Mucosa of rectum (tissue), 2 donors: ENCODE measurements around the gene JMJD6.
"Not testable (repeated sequence)": the region's sequence is repeated elsewhere in the genome, so short reads cannot be mapped to it uniquely, and the experiment has no call there.

ENCODE experiments used
- H3K27ac ChIP-seq, 2 donors: one replicate each; pipeline ENCODE4 v1.7.0; 2013; ENCODE audit warnings: inconsistent platforms in 2 of 2, low read depth in 2 of 2, low read length in 2 of 2
- H3K27me3 ChIP-seq, 2 donors: one replicate each; pipeline ENCODE4 v1.7.0; 2013; ENCODE audit warnings: low read length in 2 of 2; ENCODE audit not compliant: control insufficient read depth in 2 of 2, insufficient read depth in 2 of 2
- H3K36me3 ChIP-seq, 2 donors: one replicate each; pipeline ENCODE4 v1.7.0; 2013; ENCODE audit warnings: low read length in 2 of 2; ENCODE audit not compliant: control insufficient read depth in 2 of 2, insufficient read depth in 2 of 2
- H3K4me1 ChIP-seq, 2 donors: one replicate each; pipeline ENCODE4 v1.7.0; 2013; ENCODE audit warnings: low read length in 2 of 2, mild to moderate bottlenecking in 1 of 2; ENCODE audit not compliant: control insufficient read depth in 2 of 2, insufficient read depth in 2 of 2
- H3K4me3 ChIP-seq, 2 donors: one replicate each; pipeline ENCODE4 v1.7.0; 2013; ENCODE audit warnings: low read length in 2 of 2
- H3K9ac ChIP-seq, 2 donors: one replicate each; pipeline ENCODE4 v1.7.0; 2013; ENCODE audit warnings: low read length in 2 of 2, low read depth in 1 of 2, mild to moderate bottlenecking in 1 of 2
- H3K9me3 ChIP-seq, 2 donors: one replicate each; pipeline ENCODE4 v1.7.0; 2013; ENCODE audit warnings: low read length in 2 of 2; ENCODE audit not compliant: control insufficient read depth in 2 of 2
- donor health status: healthy.
- donor health status: Normal muscosa, but diverticular disease.

JMJD6 gene

DNA sequence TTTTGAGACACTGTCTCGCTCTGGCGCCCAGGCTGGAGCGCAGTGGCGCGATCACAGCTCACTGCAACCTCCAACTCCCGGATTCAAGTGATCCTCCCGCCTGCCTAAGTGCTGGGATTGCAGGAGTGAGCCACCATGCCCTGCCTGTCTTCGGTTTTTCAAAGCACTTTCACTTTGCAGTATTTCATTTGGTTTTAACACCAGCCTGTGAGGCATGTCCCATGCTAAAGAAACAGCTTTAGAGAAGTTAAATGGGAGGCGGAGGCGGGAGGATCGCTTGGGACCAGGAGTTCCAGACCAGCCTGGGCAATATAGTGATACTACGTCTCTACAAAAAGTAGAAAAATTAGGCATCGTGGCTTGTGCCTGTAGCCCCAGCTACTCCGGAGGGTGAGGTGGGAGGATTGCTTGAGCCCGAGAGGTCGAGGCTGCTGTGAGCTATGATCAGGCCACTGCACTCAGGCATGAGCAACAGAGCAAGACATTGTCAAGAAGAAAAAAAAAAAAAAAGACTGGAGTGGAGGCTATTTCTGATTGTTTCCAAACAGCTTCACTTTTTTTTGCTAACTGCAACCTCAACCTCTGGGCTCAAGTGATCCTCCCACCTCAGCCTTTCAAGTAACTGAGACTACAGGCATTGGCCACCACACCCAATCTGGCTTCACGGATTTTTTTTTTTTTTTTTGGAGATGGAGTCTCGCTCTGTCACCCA lies 1.5 kb upstream of the JMJD6 start:
- Histone ChIP-seq H3K36me3 (peaks cover 15 to 24% of the 10 kb centered on the region in 2 donors), H3K27me3 (no peaks in the 10 kb centered on the region), H3K27ac (peak overlapping the region; percentile 100), H3K4me3 (peak overlapping the region; percentile 91 to 92), H3K9ac (peak overlapping the region; percentile 91 to 95), H3K4me1 (peaks cover 24 to 28% of the 10 kb centered on the region in 2 donors), H3K9me3 (no peaks in the 10 kb centered on the region)

DNA sequence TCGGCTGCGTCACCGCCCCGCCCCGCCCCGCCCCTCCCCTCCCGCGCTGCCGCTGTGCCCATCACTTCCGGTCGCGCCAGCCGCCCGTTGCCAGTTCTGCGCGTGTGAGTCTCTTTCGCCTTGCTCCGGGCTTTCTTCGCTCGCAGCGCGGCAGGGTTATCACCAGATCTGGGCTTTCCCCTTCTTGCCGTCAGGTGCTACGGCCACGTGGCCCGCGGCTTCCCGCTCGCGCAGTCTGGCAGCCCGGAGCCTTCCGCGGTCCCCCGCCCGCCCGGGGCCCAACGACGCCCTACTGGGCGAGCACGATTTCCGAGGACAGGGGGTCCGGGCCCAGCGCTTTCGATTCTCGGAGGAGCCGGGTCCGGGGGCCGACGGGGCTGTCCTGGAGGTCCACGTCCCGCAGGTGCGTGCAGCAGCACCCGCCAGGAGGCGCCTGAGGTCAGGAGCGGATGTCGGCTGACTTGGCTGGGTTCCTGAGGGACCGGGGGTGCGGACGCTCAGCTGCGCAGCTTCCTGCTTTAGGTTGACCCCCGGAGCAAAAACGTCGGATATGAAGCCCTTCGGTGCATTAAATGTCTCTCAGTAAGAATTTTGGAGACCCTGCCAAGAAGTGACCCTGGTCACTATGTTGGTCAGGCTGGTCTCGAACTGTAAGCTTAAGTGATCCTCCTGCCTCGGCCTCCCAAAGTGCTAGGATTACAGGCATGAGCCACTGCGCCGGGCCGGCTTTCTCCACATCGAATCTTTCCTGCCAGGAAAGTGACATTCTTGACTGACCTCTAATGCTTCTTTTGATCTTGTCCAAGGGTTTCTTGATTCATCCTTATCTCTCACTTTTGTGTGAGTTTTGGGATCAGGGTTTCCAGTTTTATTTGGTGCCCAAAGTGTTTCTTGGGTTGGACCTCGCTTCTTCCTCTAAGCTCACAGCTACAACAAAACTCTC lies 641 bp upstream of the JMJD6 start, which contains the start of gene METTL23:
TSS of gene METTL23 (plus strand) at position 64 of the 943 bp plus-strand sequence. CDS start 2,872 bp downstream, outside the sequence.
- Histone ChIP-seq H3K9me3 (no peaks in the 10 kb centered on the region), H3K9ac (peak within 1 kb of the TSS; percentile 91 to 99), H3K27ac (peak within 1 kb of the TSS; percentile 100), H3K4me3 (peak within 1 kb of the TSS; percentile 91 to 92), H3K36me3 (peaks cover 17 to 22% of the 10 kb centered on the region in 2 donors), H3K4me1 (peaks cover 24 to 28% of the 10 kb centered on the region in 2 donors), H3K27me3 (no peaks in the 10 kb centered on the region)

DNA sequence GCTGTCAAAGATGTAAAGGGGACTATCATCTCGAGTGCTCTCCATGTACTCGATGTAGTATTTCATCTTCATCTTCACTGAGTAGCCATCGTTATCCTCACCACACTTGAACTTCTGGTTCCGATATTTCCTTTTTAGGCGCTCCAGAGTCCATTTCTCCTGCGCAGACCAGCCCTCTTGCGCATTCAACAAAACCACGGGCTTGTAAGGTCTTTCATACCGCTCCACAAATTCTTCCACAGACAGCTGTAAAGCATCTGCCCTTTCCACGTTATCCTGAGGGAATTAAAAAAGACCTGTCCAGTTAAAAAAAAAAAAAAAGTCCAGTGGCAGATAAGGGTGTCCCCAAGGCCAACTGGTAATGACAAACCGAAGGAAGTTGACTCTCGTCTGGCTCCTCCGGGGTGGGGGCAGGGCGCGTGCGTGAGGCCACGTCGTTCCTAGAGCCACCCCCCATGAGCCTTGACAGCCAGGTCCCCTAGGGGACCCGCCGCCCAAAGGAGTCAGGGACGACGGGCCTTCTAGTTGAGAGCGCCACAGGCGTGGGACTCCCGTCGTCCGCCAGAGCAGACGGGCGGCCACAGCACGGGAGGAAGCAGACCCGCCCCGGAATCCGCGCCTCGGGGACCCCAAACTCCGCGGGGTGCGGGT lies 701 bp downstream of the JMJD6 start:
- peaks cover 24 to 25% of the 10 kb centered on the region in 2 donors for H3K36me3 ChIP-seq
- peak overlapping the region; percentile 91 to 92 for H3K4me3 ChIP-seq
- peaks cover 24 to 28% of the 10 kb centered on the region in 2 donors for H3K4me1 ChIP-seq
- H3K9ac ChIP-seq, result peak overlapping the region; percentile 91 to 99
- peak overlapping the region; percentile 100 for H3K27ac ChIP-seq
- no peaks in the 10 kb centered on the region for H3K9me3 ChIP-seq
- H3K27me3 ChIP-seq, result no peaks in the 10 kb centered on the region

DNA sequence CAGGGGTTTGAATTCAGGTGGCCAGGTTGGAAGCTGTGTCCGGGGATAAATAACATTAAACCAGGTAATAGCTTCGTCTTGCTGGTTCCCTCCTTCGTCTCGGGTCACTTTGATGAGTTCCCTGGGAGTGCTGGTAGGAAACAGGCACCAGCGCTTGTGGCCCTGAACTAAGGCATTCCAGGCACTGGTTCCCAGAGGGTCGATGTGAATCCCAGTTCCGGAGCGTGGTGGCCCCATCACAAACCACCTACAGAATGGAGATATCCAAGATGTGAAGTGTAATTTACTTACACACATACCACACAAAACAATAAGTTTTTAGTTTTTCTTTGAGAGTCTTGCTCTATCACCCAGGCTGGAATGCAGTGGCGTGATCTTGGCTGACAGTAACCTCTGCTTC lies 2.6 kb downstream of the JMJD6 start:
- Histone ChIP-seq H3K36me3 (peaks cover 41 to 42% of the 10 kb centered on the region in 2 donors), H3K4me3 (no peak overlapping the region), H3K4me1 (peaks cover 19 to 23% of the 10 kb centered on the region in 2 donors), H3K9me3 (no peaks in the 10 kb centered on the region), H3K27ac (no peak overlapping the region), H3K9ac (no peak overlapping the region), H3K27me3 (no peaks in the 10 kb centered on the region)

DNA sequence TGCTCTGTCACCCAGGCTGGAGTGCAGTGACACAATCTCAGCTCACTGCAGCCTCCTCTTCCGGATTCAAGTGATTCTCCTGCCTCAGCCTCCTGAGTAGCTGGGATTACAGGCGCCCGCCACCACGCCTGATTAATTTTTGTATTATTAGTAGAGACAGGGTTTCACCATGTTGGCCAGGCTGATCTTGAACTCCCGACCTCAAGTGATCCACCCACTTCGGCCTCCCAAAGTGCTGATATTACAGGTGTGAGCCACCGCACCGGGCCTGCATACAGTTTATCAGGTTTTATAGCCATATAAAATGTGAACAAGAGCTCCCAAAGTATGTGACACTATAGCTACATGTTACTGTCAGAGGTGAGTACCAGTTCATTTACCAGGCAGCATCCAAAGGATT lies 3.4 kb downstream of the JMJD6 start:
- not testable (repeated sequence) for H3K27me3 ChIP-seq, H3K9me3 ChIP-seq, H3K27ac ChIP-seq, H3K4me3 ChIP-seq, H3K9ac ChIP-seq
- Histone ChIP-seq H3K36me3 (peaks cover 49 to 50% of the 10 kb centered on the region in 2 donors), H3K4me1 (peaks cover 17 to 21% of the 10 kb centered on the region in 2 donors)

DNA sequence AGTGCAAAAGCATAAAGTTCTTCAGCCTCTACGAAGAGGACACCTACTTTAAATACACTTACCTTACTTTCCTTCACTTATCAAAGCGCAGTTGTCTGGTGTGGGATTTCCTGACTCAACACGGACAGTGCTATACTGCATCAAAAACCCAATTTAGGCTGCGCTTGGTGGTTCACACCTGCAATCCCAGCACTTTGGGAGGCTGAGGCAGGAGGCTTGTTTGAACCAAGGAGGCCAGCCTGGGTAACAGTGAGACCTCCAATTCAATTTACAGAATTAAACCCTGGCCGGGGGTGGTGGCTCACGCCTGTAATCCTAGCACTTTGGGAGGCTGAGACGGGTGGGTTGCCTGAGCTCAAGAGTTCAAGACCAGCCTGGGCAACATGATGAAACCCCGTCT lies 4.1 kb downstream of the JMJD6 start:
- Histone ChIP-seq H3K4me3 (no peak overlapping the region), H3K4me1 (peaks cover 13 to 14% of the 10 kb centered on the region in 2 donors), H3K9me3 (no peaks in the 10 kb centered on the region), H3K27me3 (no peaks in the 10 kb centered on the region), H3K36me3 (peaks cover 51 to 52% of the 10 kb centered on the region in 2 donors), H3K27ac (no peak overlapping the region), H3K9ac (no peak overlapping the region)

DNA sequence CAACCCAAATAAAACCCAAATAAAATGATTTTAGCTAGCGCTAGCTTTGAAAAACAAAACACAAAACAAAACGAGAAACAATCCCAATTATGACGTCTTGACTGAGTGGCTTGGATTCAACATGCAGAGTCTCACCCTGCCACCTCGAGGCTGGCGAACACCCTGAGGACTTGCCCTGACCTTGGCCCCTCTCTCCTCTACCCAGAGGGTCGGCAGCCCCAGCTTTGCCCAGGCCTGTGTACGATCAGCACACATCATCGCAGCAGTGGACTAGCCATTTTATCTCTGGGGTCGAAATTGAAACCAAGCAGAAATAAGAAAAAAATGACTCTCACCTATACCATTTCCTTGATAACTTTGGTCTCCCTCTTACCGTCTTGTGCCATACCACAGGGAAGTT lies 4.9 kb downstream of the JMJD6 start:
- Histone ChIP-seq H3K27ac (no peak overlapping the region), H3K4me3 (no peak overlapping the region), H3K9me3 (no peaks in the 10 kb centered on the region), H3K9ac (no peak overlapping the region), H3K27me3 (no peaks in the 10 kb centered on the region), H3K4me1 (peaks cover 9 to 11% of the 10 kb centered on the region in 2 donors), H3K36me3 (peaks cover 58 to 59% of the 10 kb centered on the region in 2 donors)

DNA sequence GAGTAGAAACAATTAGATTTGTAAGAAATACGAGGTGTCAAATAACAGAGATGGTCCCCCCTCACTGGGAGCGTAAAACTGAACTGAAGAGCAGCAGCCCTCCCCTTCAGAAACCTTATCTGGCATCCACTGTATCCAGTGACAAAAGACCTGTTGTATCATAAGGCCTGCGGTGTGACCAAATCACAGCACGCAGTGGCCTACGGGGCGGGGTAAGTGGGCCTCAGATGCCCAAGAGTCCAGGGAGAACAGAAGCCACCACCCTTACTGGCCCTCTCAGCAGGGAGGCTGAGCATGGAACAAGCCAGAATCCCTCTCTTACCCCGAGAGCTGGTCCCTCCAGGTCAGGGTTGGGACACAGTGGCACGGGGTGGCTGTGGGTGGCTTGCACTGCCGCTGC lies 5.5 kb downstream of the JMJD6 start:
- H3K27me3 ChIP-seq, result no peaks in the 10 kb centered on the region
- peaks cover 63 to 65% of the 10 kb centered on the region in 2 donors for H3K36me3 ChIP-seq
- H3K9ac ChIP-seq, result no peak overlapping the region
- H3K4me3 ChIP-seq, result no peak overlapping the region
- H3K4me1 ChIP-seq, result peaks cover 9 to 11% of the 10 kb centered on the region in 2 donors
- no peak overlapping the region for H3K27ac ChIP-seq
- H3K9me3 ChIP-seq, result no peaks in the 10 kb centered on the region

DNA sequence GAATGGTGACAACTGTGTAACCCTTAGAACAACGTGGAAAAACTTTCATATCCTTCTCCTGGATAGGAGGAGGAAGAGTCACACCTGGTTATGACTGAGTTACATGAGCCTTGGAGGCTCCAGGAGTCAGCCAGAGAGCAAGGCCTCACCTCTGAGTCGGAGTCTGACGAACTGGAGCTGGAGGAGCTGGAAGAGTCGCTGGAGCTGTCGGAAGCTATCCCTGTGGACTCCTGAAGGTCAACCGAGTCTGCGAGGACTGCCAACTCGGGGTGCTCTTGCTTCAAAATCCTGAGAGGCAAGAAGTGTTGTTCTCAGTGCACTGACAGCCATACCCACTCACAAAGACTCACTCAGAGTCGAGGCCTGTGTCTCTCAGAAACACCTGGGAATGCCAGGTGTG lies 6.2 kb downstream of the JMJD6 start:
- Histone ChIP-seq H3K36me3 (peaks cover 70 to 71% of the 10 kb centered on the region in 2 donors), H3K4me3 (no peak overlapping the region), H3K27me3 (no peaks in the 10 kb centered on the region), H3K9me3 (no peaks in the 10 kb centered on the region), H3K4me1 (peaks cover 5 to 9% of the 10 kb centered on the region in 2 donors), H3K27ac (no peak overlapping the region), H3K9ac (no peak overlapping the region)
